GM12864 (cell line): ENCODE results near the gene CPPED1.

Experiments used
- DNase-seq: peaks from one replicate; pipeline ENCODE4 v3.0.0-alpha.2; 2011; ENCODE audit warnings: low read depth
- H3K4me3 ChIP-seq: 2 replicates; pipeline ENCODE4 v1.5.1; 2011; ENCODE audit warnings: mild to moderate bottlenecking, low read depth, low read length, control low read depth
- TF ChIP-seq, protein P1 (sequence below): IDR thresholded peaks from 2 replicates; pipeline ENCODE4 v1.5.1; 2011; ENCODE audit warnings: low read depth, mild to moderate bottlenecking, moderate library complexity, low read length, control low read depth, inconsistent platforms; ENCODE audit errors: missing control alignments

CPPED1 gene

DNA sequence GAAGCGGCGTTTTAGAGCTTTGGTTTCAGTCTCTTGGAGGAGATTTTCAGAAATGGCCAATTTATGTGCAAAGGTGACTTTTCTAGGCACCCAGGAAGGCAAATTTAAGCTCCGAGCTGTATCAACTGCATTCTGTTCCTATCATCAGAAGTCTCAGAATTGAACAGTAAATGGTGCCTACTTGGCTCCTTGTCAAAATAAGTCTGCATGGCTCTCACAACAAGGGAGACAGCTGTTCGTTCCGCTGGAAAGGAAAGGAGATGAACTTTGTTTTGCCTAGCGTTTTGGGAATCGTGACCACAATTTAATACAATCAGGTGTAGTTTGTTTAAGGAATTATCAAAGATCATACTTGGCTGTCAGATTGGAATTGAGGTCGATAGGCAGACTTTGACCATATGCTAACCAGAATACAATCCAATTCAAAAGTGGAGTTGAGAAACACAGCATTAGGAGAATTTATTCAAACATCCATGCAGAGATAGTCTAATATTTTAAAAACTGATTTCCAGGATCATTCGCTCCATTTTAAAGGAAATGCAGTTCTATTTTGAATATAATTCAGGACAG lies 139.4 kb downstream of the CPPED1 start:
- TF ChIP-seq, protein P1, sequence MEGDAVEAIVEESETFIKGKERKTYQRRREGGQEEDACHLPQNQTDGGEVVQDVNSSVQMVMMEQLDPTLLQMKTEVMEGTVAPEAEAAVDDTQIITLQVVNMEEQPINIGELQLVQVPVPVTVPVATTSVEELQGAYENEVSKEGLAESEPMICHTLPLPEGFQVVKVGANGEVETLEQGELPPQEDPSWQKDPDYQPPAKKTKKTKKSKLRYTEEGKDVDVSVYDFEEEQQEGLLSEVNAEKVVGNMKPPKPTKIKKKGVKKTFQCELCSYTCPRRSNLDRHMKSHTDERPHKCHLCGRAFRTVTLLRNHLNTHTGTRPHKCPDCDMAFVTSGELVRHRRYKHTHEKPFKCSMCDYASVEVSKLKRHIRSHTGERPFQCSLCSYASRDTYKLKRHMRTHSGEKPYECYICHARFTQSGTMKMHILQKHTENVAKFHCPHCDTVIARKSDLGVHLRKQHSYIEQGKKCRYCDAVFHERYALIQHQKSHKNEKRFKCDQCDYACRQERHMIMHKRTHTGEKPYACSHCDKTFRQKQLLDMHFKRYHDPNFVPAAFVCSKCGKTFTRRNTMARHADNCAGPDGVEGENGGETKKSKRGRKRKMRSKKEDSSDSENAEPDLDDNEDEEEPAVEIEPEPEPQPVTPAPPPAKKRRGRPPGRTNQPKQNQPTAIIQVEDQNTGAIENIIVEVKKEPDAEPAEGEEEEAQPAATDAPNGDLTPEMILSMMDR: no peak
- no peak for DNase-seq
- H3K4me3 ChIP-seq: no peak overlapping the region

GRCh38 chr16:12661656-12662172 lies 142.0 kb downstream of the CPPED1 start:
- H3K4me3 ChIP-seq: no peak overlapping the region
- no peak for DNase-seq
- TF ChIP-seq, protein P1: no peak

GRCh38 chr16:12659871-12660270 lies 143.8 kb downstream of the CPPED1 start:
- no peak overlapping the region for H3K4me3 ChIP-seq
- no peak for DNase-seq
- TF ChIP-seq, protein P1: no peak

GRCh38 chr16:12658506-12658905 lies 145.2 kb downstream of the CPPED1 start:
- no peak overlapping the region for H3K4me3 ChIP-seq
- TF ChIP-seq, protein P1: no peak

GRCh38 chr16:12655537-12655936 lies 148.2 kb downstream of the CPPED1 start:
- no peak overlapping the region for H3K4me3 ChIP-seq
- no peak for DNase-seq
- TF ChIP-seq, protein P1: no peak

More at GRCh38 chr16:12658506-12658905, 145.2 kb downstream of the CPPED1 start:
- no peak for DNase-seq

DNA sequence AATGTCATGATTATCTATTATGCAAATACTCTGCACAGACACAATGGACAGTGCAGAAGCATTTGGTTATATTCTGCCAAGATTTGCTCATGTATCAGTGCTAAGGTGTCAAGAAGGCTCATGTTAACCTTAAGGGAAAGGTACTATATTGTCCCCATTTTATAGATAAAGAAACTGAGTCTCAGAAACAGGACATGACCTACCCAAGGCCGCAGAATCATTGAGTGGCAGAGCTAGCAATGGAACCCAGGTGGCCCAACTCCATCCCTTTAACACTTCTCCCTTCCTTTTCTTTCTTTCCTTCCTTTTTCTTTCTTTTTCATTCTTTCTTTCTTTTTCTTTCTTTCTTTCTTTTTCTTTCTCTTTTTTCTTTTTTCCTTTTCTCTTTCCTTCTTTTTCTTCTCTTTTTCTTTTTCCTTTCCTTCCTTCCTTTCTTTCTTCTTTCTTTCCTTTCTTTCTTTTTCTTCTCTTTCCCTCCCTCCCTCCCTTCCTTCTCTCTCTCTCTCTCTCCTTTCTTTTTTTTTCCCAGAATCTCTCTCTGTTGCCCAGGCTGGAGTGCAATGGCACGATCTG lies 149.8 kb downstream of the CPPED1 start:
- no peak for DNase-seq
- H3K4me3 ChIP-seq: no peak overlapping the region
- TF ChIP-seq, protein P1: no peak

DNA sequence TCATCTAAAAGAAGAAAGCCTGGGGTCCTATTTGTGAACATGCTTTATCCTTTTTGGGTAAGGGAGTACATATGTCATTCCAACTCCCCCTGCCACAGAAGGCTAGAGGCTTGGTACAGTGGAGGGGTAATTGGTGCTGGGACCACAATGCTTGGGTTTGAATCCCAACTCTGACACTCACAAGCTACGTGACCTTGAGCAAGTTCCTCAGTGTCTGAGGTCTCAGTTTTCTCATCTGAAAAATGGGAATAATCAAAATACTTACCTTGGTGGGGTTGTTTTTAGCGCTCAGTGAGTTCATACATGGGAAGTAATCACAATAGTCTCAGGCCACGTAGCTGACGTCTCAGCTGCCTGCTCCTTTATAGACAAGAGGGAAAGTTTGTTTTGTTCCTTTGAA lies 150.8 kb downstream of the CPPED1 start:
- TF ChIP-seq, protein P1: no peak
- no peak overlapping the region for H3K4me3 ChIP-seq
- DNase-seq: no peak
